Type B pancreatic cell (in vitro differentiated cells): ENCODE measurements around the gene PNCK. TPM values are rescaled to one million over a fixed set of nuclear protein-coding genes. Genes with fewer than 3 reads are reported as not detected.

Experiments
- DNase-seq: peaks from one replicate; pipeline ENCODE4 v3.0.0; 2021; ENCODE audit warnings: mixed read lengths; ENCODE audit not compliant: unreplicated experiment; ENCODE audit errors: extremely low spot score
- H3K27ac Mint-ChIP-seq: 2 replicates; pipeline ENCODE4 v1.8.0; 2021; ENCODE audit warnings: mild to moderate bottlenecking, mixed read lengths
- H3K27me3 Mint-ChIP-seq: 2 replicates; pipeline ENCODE4 v1.8.0; 2021; ENCODE audit warnings: mixed read lengths
- H3K36me3 Mint-ChIP-seq: 2 replicates; pipeline ENCODE4 v1.8.0; 2021; ENCODE audit warnings: mixed read lengths
- H3K4me1 Mint-ChIP-seq: one replicate; pipeline ENCODE4 v1.8.0; 2021; ENCODE audit warnings: mixed read lengths; ENCODE audit not compliant: unreplicated experiment
- H3K4me3 Mint-ChIP-seq: 2 replicates; pipeline ENCODE4 v1.8.0; 2021; ENCODE audit warnings: mild to moderate bottlenecking, mixed read lengths
- H3K9me3 Mint-ChIP-seq: 2 replicates; pipeline ENCODE4 v1.8.0; 2021; ENCODE audit warnings: mixed read lengths
- CTCF ChIP-seq: fragments of 200-600 bp; sonication (generic); conservative IDR thresholded peaks from 2 replicates; pipeline ENCODE4 v1.5.0; 2021; ENCODE audit warnings: antibody characterized with exemption, mild to moderate bottlenecking
- total RNA-seq: library from RNA; stranded (reverse); gene quantifications from 2 replicates; pipeline ENCODE4 v1.2.1, GENCODE V29; 2021; ENCODE audit warnings: low replicate concordance

Gene PNCK
- total RNA-seq, 1 donor from 2014 or later = 3.7 TPM

DNA sequence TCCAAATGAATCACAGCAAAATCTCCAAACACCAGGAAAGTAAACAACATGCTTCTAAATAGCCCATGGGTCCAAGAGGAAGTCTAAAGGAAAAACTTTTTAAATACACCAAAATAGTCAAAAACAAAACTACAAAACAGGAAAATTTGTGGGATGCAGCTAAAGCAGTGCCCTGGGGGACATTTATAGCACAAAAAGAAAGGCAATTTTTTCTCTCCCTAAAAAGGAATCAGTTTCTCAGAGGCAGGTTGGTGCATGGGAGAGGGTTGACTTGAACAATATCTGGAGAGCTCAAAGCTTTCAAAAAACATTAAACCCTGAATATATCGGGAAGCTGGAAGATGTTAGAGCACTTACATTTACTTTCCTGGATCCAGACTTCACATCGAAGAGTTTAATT lies 42.3 kb downstream of the PNCK start:
- DNase-seq = no peak
- Mint-ChIP-seq H3K27ac (no peak overlapping the region), H3K36me3 (no peaks in the 10 kb centered on the region), H3K9me3 (peaks cover 6% of the 10 kb centered on the region), H3K4me1 (no peaks in the 10 kb centered on the region), H3K27me3 (no peaks in the 10 kb centered on the region), H3K4me3 (no peak overlapping the region)
- TF ChIP-seq CTCF = no peak

DNA sequence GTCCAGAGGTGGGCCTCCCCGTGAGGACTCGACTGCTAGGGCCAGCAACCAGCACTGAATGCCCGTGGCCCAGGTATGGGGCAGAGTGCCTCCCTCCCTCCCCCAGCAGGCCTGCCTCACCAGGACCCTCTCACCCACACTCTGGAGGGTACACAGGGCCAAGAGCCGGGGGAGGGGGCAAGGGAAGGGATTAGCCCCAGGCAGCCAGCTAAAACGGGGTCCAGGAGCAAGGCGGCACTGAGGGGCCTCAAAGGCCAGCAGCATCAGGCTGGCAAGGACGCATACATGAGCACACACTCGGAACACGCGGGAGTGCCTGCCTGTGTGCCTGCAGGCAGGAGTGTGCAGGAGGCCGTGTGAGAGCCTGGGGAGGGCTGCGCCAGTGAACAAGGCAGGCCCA lies 44.9 kb downstream of the PNCK start:
- H3K27me3 Mint-ChIP-seq = no peaks in the 10 kb centered on the region
- no peak overlapping the region for H3K27ac Mint-ChIP-seq
- no peak overlapping the region for H3K4me3 Mint-ChIP-seq
- H3K4me1 Mint-ChIP-seq = no peaks in the 10 kb centered on the region
- no peaks in the 10 kb centered on the region for H3K36me3 Mint-ChIP-seq
- no peak for DNase-seq
- no peak for TF ChIP-seq CTCF
- peaks cover 6% of the 10 kb centered on the region for H3K9me3 Mint-ChIP-seq

DNA sequence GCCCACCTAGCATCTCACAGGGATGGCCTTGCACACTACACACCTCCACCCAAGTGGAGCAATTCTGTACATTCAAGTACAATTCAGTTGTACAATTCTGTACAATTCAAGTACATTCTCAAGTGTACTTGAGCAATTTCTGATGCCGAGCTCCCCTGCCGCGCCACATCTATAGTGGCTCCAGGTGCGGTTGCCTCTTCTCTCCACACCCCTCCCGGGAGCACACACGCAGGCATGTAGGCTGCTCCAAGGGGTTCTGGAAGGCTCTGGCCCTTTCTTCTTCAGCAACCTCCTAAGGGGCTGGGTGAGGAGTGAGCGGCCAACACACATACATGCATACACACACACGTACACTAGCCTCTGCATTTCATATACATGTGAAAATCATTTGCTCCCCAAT lies 45.5 kb downstream of the PNCK start:
- no peak for TF ChIP-seq CTCF
- H3K27ac Mint-ChIP-seq = no peak overlapping the region
- no peaks in the 10 kb centered on the region for H3K27me3 Mint-ChIP-seq
- no peak overlapping the region for H3K4me3 Mint-ChIP-seq
- H3K36me3 Mint-ChIP-seq = no peaks in the 10 kb centered on the region
- H3K9me3 Mint-ChIP-seq = peaks cover 6% of the 10 kb centered on the region
- no peak for DNase-seq
- H3K4me1 Mint-ChIP-seq = no peaks in the 10 kb centered on the region

GRCh38 chrX:153627675-153628111 lies 45.9 kb downstream of the PNCK start:
- H3K4me3 Mint-ChIP-seq = no peak overlapping the region
- no peak for TF ChIP-seq CTCF
- peak; percentile 68 for DNase-seq
- no peaks in the 10 kb centered on the region for H3K36me3 Mint-ChIP-seq
- no peaks in the 10 kb centered on the region for H3K4me1 Mint-ChIP-seq
- no peaks in the 10 kb centered on the region for H3K27me3 Mint-ChIP-seq
- peaks cover 6% of the 10 kb centered on the region for H3K9me3 Mint-ChIP-seq
- no peak overlapping the region for H3K27ac Mint-ChIP-seq

DNA sequence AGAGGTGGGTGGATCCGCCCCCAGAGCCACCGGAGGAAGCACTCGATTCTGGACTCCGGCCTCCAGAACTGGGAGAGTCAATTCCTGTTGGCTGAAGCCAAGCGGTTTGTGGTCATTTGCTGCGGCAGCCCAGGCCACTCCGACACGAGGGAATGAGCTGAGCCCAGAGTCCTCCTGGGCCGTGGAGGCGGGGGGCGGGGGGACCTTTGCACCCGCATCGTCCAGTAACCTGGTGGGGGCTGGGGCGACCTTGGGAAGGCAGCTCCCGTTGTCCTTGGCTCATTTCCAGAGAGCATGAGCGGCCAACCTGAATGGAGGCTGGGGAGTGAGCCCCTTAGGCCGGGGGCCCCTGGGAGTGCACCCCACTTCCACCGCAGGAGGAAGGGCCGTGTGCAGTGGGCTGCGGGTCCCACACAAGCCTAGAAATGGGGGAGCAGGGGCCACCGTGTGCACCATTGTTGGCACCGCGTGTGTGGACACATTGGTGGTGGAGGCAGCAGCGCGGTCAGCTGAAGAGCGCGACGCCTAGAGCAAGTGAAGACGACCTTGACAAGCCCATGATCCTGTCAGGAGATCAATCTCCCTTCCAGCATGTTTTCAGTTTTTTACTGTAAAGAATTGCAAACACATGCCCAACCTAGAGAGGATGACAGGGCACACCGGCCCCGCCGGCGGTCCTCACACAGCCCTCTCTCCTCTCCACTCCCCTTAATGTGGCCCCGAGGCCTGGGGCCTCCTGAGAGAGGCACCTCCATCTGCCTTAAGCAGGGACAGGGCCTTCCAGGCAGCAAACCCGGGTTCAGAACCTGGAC lies 46.5 kb downstream of the PNCK start:
- TF ChIP-seq CTCF = no peak
- no peaks in the 10 kb centered on the region for H3K36me3 Mint-ChIP-seq
- peaks cover 6% of the 10 kb centered on the region for H3K9me3 Mint-ChIP-seq
- no peak overlapping the region for H3K4me3 Mint-ChIP-seq
- H3K4me1 Mint-ChIP-seq = no peaks in the 10 kb centered on the region
- H3K27ac Mint-ChIP-seq = no peak overlapping the region
- no peak for DNase-seq
- no peaks in the 10 kb centered on the region for H3K27me3 Mint-ChIP-seq
